Hindlimb muscle (tissue), 1 donor: Measurements from ENCODE around the gene COLEC12. TPM values are rescaled to one million over a fixed set of nuclear protein-coding genes. Genes with fewer than 3 reads are reported as not detected.

ENCODE experiments used
- DNase-seq: peaks from one replicate; pipeline ENCODE4 v3.0.0-alpha.2; 2013
- polyA plus RNA-seq: library from polyadenylated mRNA; unstranded; fragments of 120-200 nt; gene quantifications from one replicate; pipeline ENCODE4 v1.2.1, GENCODE V29; 2013; ENCODE audit not compliant: insufficient read length

The COLEC12 gene
- polyA plus RNA-seq, 1 donor, result 45.0 TPM

GRCh38 chr18:505483-506122, 5.1 kb upstream of the COLEC12 start:
- no peak for DNase-seq

GRCh38 chr18:501406-501714, 859 bp upstream of the COLEC12 start:
- no peak for DNase-seq

GRCh38 chr18:499776-500631, 497 bp downstream of the COLEC12 start:
- peak; percentile 56 for DNase-seq

- peak; percentile 43 for DNase-seq
These were observed 1.3 kb downstream of the COLEC12 start for GRCh38 chr18:498931-499775.

- no peak for DNase-seq
These were observed 2.8 kb downstream of the COLEC12 start for GRCh38 chr18:497688-498087.

GRCh38 chr18:495452-495851, 5.0 kb downstream of the COLEC12 start:
- DNase-seq, result no peak

- no peak for DNase-seq
These were observed 5.5 kb downstream of the COLEC12 start for GRCh38 chr18:495017-495416.

GRCh38 chr18:493986-494983, 6.2 kb downstream of the COLEC12 start:
- DNase-seq, result no peak

GRCh38 chr18:492451-492850, 8.1 kb downstream of the COLEC12 start:
- DNase-seq, result no peak

GRCh38 chr18:490624-491023, 9.9 kb downstream of the COLEC12 start:
- DNase-seq, result no peak

- no peak for DNase-seq
These were observed 10.5 kb downstream of the COLEC12 start for GRCh38 chr18:490024-490366.

- DNase-seq, result no peak
These were observed 11.1 kb downstream of the COLEC12 start for GRCh38 chr18:489244-490023.

GRCh38 chr18:486929-487740, 13.4 kb downstream of the COLEC12 start:
- no peak for DNase-seq

GRCh38 chr18:484749-485464, 15.6 kb downstream of the COLEC12 start:
- DNase-seq, result no peak

GRCh38 chr18:478681-479080, 21.8 kb downstream of the COLEC12 start:
- DNase-seq, result no peak

GRCh38 chr18:477565-477964, 22.9 kb downstream of the COLEC12 start:
- no peak for DNase-seq

- DNase-seq, result no peak
These were observed 24.2 kb downstream of the COLEC12 start for GRCh38 chr18:476251-476664.

- peak; percentile 59 for DNase-seq
These were observed 25.1 kb downstream of the COLEC12 start for GRCh38 chr18:475202-476031.

GRCh38 chr18:474416-474815, 26.1 kb downstream of the COLEC12 start:
- DNase-seq, result no peak
